ENCODE measurements around the gene CFAP100. TPM values are rescaled to one million over a fixed set of nuclear protein-coding genes. Genes with fewer than 3 reads are reported as not detected.

The CFAP100 gene
- total and polyA plus RNA-seq, 10 of the 15 experiments (the other 5 are each of a cell fraction or from before 2014, with no cell fraction given) = 0.04 to 0.27 TPM; not detected in 8

- in situ Hi-C loops (cut with MboI) (loop anchor here (10.0 to 25.0 kb wide), 2 partner anchors 103 to 255 kb away; no protein-coding TSS in a partner anchor), intact Hi-C loops (cut with micrococcal nuclease; ENCODE audit: unreplicated experiment) (no loop called here)
- ChIA-PET CTCF (interaction anchor here (0.6 to 1.6 kb wide), 3 partner anchors 23 to 85 kb away, joined by 3 to 5 read pairs (median 3); no protein-coding TSS in a partner anchor), SMC1A (ENCODE audit: uncharacterized antibody, unreplicated experiment) (no interaction called here), RAD21 (ENCODE audit: unreplicated experiment) (interaction anchor here (1.4 kb wide), 1 partner anchor 461 kb away, joined by 3 read pairs; no protein-coding TSS in a partner anchor), POLR2A (no interaction called here)
- Histone ChIP-seq H3K27ac (ENCODE audit: control insufficient read depth, insufficient read depth) (no peak overlapping the region), H3K4me1 (ENCODE audit: control insufficient read depth, insufficient read depth, low read length) (peaks cover 13% of the 10 kb centered on the region), H3K79me2 (ENCODE audit: control insufficient read depth, insufficient read depth, low read length) (no peaks in the 10 kb centered on the region), H2AFZ (ENCODE audit: control insufficient read depth, low read depth, low read length) (no peak overlapping the region), H3K27me3 (replicated peaks in 1 of 2; ENCODE audit: control insufficient read depth in 2 of 2, insufficient read depth in 2 of 2, low read length in 1 of 2) (peaks cover 0 to 3% of the 10 kb centered on the region in 2 experiments; a peak in 2 of 4 replicates), H3K4me2 (ENCODE audit: control insufficient read depth, insufficient read depth) (no peak overlapping the region), H3K4me3 (no peak overlapping the region), H4K20me1 (ENCODE audit: control insufficient read depth, insufficient read depth) (no peaks in the 10 kb centered on the region), H3K9me3 (replicated peaks; ENCODE audit: control insufficient read depth, insufficient read depth, low read length) (no peaks in the 10 kb centered on the region), H3K9ac (ENCODE audit: control insufficient read depth, insufficient read depth, low read length) (no peak overlapping the region), H3K36me3 (ENCODE audit: control insufficient read depth in 2 of 2, insufficient read depth in 2 of 2, low read length in 1 of 2) (no peaks in the 10 kb centered on the region)
- DNase-seq (ENCODE audit: low read depth, low spot score) (no peak), FAIRE-seq (no peak), ATAC-seq (no peak)
- no peak for TF ChIP-seq ASH2L (IDR thresholded peaks at IDR 0.05; ENCODE audit: borderline replicate concordance, low read depth)
- TF ChIP-seq MXI1 (IDR thresholded peaks at IDR 0.05; ENCODE audit: low read depth, low read length) = no peak
- no peak for TF ChIP-seq BRCA1 (IDR thresholded peaks at IDR 0.05; ENCODE audit: low read depth, low read length)
- TF ChIP-seq IKZF1 (conservative IDR thresholded peaks at IDR 0.05) = no peak
- TF ChIP-seq MYC (IDR thresholded peaks at IDR 0.05; ENCODE audit: insufficient read depth, insufficient read length, insufficient replicate concordance, low read length, severe bottlenecking) = no peak
- TF ChIP-seq IRF3 (IDR thresholded peaks at IDR 0.05) = no peak
- TF ChIP-seq, protein P1, sequence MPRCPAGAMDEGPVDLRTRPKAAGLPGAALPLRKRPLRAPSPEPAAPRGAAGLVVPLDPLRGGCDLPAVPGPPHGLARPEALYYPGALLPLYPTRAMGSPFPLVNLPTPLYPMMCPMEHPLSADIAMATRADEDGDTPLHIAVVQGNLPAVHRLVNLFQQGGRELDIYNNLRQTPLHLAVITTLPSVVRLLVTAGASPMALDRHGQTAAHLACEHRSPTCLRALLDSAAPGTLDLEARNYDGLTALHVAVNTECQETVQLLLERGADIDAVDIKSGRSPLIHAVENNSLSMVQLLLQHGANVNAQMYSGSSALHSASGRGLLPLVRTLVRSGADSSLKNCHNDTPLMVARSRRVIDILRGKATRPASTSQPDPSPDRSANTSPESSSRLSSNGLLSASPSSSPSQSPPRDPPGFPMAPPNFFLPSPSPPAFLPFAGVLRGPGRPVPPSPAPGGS (IDR thresholded peaks at IDR 0.05; ENCODE audit: borderline replicate concordance, insufficient read depth, low read depth, low read length, poor library complexity, severe bottlenecking) = no peak
- no peak for TF ChIP-seq TAF1 (IDR thresholded peaks at IDR 0.05; ENCODE audit: borderline replicate concordance, low read depth, low read length)
- no peak for TF ChIP-seq IKZF2 (IDR thresholded peaks at IDR 0.05)
- TF ChIP-seq, protein P2, sequence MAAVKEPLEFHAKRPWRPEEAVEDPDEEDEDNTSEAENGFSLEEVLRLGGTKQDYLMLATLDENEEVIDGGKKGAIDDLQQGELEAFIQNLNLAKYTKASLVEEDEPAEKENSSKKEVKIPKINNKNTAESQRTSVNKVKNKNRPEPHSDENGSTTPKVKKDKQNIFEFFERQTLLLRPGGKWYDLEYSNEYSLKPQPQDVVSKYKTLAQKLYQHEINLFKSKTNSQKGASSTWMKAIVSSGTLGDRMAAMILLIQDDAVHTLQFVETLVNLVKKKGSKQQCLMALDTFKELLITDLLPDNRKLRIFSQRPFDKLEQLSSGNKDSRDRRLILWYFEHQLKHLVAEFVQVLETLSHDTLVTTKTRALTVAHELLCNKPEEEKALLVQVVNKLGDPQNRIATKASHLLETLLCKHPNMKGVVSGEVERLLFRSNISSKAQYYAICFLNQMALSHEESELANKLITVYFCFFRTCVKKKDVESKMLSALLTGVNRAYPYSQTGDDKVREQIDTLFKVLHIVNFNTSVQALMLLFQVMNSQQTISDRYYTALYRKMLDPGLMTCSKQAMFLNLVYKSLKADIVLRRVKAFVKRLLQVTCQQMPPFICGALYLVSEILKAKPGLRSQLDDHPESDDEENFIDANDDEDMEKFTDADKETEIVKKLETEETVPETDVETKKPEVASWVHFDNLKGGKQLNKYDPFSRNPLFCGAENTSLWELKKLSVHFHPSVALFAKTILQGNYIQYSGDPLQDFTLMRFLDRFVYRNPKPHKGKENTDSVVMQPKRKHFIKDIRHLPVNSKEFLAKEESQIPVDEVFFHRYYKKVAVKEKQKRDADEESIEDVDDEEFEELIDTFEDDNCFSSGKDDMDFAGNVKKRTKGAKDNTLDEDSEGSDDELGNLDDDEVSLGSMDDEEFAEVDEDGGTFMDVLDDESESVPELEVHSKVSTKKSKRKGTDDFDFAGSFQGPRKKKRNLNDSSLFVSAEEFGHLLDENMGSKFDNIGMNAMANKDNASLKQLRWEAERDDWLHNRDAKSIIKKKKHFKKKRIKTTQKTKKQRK (IDR thresholded peaks at IDR 0.05; ENCODE audit: low read depth, low read length) = no peak
- no peak for TF ChIP-seq SMAD1 (IDR thresholded peaks at IDR 0.05; ENCODE audit: low read depth, partially characterized antibody)
- TF ChIP-seq ZNF207 (IDR thresholded peaks at IDR 0.05; ENCODE audit: borderline replicate concordance) = no peak
- TF ChIP-seq BHLHE40 (IDR thresholded peaks at IDR 0.05; ENCODE audit: borderline replicate concordance in 1 of 2, low read depth in 2 of 2, low read length in 1 of 2) = no peak
- no peak for TF ChIP-seq ZNF217 (IDR thresholded peaks at IDR 0.05)
- no peak for TF ChIP-seq MLLT1 (IDR thresholded peaks at IDR 0.05)
- no peak for TF ChIP-seq BACH1 (IDR thresholded peaks at IDR 0.05; ENCODE audit: borderline replicate concordance)
- no peak for TF ChIP-seq SP1 (IDR thresholded peaks at IDR 0.05; ENCODE audit: low read depth, low read length)
- no TSS peak for BruUV-seq (replicated peaks)
- 73% methylated on average over 15 of the region's 15 CpGs for WGBS (ENCODE audit: insufficient coverage, insufficient replicate concordance, low lambda C conversion rate, missing lambda C conversion rate)
Measured at GRCh38 chr3:126390201-126390600, 4.5 kb upstream of the CFAP100 start.

Data from GM12878 (cell line).